HG03139 (cell line): ENCODE data around the gene MED31.
"Not testable (repeated sequence)": the region's sequence is repeated elsewhere in the genome, so short reads cannot be mapped to it uniquely, and the experiment has no call there.

Experiments used
- ATAC-seq: cut with Tn5 transposase; IDR thresholded peaks from one replicate; pipeline ENCODE4 v1.9.1; 2021; ENCODE audit not compliant: unreplicated experiment

The MED31 gene

GRCh38 chr17:6677946-6678345 is 26.5 kb upstream of the MED31 start:
- ATAC-seq = no peak

- no peak for ATAC-seq
Measured at GRCh38 chr17:6677158-6677831, 25.9 kb upstream of the MED31 start.

- no peak for ATAC-seq
Measured at GRCh38 chr17:6676802-6677157, 25.4 kb upstream of the MED31 start.

GRCh38 chr17:6675201-6675825 is 23.9 kb upstream of the MED31 start:
- ATAC-seq = no peak

GRCh38 chr17:6674586-6674985 is 23.2 kb upstream of the MED31 start:
- no peak for ATAC-seq

GRCh38 chr17:6671431-6671830 is 20.0 kb upstream of the MED31 start:
- ATAC-seq = no peak

GRCh38 chr17:6670999-6671398 is 19.6 kb upstream of the MED31 start:
- ATAC-seq = no peak

- ATAC-seq = no peak
Measured at GRCh38 chr17:6670571-6670970, 19.2 kb upstream of the MED31 start.

- ATAC-seq = no peak
Measured at GRCh38 chr17:6669479-6670212, 18.2 kb upstream of the MED31 start.

GRCh38 chr17:6668727-6669425 is 17.5 kb upstream of the MED31 start:
- no peak for ATAC-seq

GRCh38 chr17:6668219-6668618 is 16.8 kb upstream of the MED31 start:
- ATAC-seq = no peak

GRCh38 chr17:6667516-6667915 is 16.1 kb upstream of the MED31 start:
- no peak for ATAC-seq

- no peak for ATAC-seq
Measured at GRCh38 chr17:6666557-6666956, 15.2 kb upstream of the MED31 start.

- ATAC-seq = no peak
Measured at GRCh38 chr17:6666077-6666521, 14.7 kb upstream of the MED31 start.

GRCh38 chr17:6663200-6663599 is 11.8 kb upstream of the MED31 start:
- not testable (repeated sequence) for ATAC-seq

GRCh38 chr17:6661464-6661848 is 10.1 kb upstream of the MED31 start:
- no peak for ATAC-seq

GRCh38 chr17:6660805-6661463 is 9.5 kb upstream of the MED31 start:
- peak; percentile 71 for ATAC-seq

- ATAC-seq = no peak
Measured at GRCh38 chr17:6660101-6660500, 8.7 kb upstream of the MED31 start.

GRCh38 chr17:6658411-6658810 is 7.0 kb upstream of the MED31 start:
- not testable (repeated sequence) for ATAC-seq

- ATAC-seq = no peak
Measured at GRCh38 chr17:6657633-6658287, 6.4 kb upstream of the MED31 start.
